ENCODE results near the gene MMADHC.

Gene MMADHC

DNA sequence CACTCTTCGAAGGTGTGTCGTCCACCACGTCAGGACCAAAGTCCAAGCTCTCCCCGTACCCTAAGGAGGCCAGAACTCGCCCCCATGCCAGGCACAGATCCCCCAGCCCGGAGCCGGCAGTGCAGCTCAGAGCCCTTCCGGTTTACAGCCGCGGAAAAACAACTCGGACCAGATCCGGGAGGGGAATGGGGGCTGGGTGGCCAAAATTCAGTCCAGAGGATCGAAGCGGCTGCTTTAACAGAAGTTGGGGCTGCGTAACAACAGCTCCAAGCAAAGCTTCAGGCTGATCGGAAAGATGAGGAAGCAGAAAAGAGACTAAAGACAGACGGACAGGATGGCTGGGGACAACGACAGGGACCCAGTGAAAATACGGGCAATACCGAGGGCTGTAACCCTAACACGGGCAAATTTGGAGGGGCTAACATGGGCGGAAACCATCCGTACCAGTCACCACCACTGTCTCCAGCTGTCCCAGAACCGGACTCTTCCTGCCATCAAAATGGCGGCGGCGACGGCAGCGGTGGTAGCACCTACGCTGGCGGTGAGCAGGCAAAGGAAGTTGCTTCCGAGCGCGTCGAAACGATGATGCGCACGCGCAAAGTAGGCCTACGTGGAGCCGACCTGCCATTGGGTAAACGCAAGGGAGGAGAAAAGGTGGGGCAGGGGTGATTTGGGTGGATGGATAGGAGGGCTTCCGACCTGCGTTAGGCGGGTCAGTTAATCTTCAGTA, at the start of gene MMADHC:
Gene MMADHC (minus strand): TSS at position 556 of the 730 bp plus-strand sequence. CDS start 678 bp downstream, outside the sequence.
- DNase-seq (ENCODE audit: low spot score): peak; percentile 88

DNA sequence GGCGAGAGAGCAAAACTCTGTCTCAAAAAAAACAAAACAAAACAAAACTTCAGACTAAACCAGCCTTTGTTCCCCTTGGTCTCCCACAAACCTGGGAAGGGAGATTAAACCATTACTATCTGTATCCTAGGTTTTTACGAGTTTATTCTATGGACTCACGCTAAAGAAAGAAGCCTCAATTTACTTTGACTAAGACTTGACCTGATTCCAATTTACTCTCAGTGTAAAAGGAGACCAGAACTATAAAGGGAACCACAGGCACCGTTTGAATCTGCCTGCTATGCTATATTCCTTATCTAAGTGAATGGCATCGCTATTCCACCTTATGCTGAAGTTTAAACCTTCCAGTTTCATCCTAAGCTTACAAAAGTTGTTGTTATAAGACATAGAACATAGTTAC, 46.5 kb upstream of the MMADHC start:
- DNase-seq (ENCODE audit: low spot score): no peak

DNA sequence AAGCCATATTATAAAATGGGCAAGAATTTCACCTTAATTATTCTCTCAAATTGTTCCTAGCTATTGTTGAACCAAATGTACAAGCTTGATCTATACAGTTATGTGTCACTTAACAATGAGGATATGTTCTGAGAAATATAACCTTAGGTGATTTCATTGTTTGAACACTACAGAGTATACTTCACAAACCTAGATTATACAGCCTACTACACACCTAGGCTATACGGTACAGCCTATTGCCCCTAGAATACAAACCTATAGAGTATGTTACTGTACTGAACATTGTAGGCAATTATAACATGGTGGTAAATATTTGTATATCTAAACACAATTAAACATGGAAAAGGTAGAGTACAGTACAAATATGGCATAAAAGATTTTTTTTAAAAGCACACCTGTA, 42.9 kb upstream of the MMADHC start:
- no peak for DNase-seq (ENCODE audit: low spot score)

DNA sequence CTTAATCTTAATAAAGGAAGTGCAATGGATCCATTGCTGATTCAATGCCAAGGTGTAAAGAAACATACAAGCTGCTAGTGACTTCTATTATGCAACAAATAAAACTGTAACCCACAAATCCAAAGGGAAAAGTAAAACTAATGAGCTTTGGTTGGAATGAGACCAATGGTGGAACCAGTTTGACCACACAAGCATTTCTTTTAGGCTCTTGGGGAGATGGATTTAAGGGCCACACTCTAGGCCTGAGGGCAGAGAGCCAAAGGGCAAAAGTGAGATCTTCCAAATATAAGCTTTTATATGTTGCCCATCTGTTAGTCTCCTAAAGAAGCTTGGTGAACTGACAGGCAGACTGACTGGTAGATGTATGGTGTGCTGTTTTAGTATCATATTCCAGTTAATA, 41.5 kb upstream of the MMADHC start:
- no peak for DNase-seq (ENCODE audit: low spot score)

DNA sequence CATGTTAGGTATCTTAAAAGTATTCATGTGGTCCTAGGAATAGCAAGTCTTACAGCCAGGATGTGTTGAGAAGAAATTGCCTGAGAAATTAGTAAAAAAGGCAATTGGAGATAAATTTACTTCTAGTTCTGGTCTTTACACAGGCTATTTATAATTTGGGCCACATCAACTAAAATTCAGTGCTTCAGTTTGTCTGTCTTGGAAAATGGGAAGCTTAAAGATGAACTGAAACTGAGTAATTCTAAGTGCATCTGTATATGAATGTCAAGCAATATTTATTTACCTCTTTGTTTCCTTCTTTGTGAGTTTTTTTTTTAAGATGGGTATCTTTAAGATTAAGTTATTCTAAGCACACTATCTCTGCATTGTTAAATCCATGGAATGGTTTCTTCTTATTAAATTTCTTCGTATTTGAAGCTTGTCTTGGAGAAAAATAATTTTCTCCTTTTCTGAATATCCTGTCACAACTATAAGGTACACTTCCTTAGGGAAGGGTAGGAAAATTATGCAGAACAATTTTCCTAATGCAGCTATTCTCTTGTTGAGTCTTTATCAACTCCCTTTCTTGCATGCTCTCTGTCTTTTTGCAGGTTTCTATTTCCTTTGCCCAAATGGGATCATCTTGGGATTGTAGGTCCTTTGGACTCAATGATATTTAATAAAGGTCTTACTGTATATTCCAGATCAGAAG, 39.7 kb upstream of the MMADHC start:
- no peak for DNase-seq (ENCODE audit: low spot score)

DNA sequence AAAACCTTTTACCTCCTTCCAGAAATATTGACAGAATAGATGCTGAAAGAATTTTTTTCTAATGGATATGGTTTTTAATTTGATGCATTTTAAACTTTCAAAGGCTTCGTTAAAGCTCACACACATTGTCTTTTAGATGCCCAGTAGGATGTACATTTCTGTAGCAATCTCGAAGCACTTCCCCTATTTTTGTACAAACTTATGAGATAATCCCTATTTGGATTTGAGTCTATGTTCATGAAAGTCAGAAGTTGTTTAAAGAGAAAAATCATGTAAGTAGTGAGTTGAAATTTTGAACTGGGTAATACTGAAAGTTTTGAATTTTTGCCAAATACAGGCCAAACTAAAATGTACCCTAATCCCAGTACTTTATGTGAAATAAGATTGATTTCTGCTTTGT, 38.1 kb upstream of the MMADHC start:
- no peak for DNase-seq (ENCODE audit: low spot score)

DNA sequence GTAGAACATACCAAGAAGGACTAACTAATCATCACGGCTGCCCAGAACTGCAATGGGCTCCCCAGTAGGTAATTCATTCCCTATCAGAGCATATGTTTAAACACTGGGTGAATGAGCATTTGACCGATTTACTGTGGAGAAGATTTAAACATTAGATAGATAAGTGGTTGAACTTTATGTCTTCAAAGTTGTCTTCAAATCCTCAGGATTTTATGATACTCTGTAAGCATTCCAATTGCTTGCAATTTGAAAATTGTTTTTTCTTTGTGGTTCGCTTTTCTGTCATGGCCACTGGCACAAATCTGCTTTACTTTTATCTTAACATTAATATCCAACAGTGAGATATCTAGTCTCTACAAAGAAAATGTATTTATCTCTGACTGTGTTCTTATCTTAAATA, 37.7 kb upstream of the MMADHC start:
- no peak for DNase-seq (ENCODE audit: low spot score)

DNA sequence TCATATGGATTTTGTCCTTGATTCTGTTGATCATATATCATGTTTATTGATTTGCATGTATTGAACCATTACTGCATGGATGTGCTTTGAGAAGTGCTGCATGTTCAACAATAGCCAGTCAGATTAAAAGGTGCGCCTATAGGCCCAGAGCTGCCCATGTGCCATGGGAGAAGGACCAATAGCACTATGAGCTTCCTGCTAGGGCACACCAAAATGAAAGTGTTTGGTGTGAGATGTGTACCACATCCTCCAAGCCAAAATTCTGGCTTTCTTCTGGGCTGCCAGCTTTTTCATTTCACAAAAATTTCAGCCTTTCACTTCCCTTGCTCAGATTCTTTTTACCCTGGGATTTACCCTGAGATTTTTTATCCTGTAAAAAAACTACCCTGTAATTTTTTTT, 34.8 kb upstream of the MMADHC start:
- DNase-seq (ENCODE audit: low spot score): no peak

DNA sequence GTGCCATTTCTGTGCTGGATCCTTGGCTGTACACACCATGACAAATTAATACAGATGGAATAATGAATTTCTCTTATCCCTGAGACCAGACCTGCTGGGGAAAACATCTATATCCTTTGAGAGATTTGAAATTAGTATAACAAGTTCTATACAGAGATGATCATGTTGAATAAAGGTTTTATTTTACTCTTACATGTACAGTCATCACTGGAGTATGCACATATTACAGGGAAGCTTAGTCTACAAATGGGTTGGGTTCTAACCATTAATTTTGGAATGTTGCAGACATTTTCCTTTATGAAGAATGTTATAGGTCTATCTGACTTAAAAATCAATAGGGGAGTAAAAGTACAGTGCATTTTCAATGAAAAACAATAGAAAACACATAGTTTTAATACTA, 29.9 kb upstream of the MMADHC start:
- DNase-seq (ENCODE audit: low spot score): no peak

DNA sequence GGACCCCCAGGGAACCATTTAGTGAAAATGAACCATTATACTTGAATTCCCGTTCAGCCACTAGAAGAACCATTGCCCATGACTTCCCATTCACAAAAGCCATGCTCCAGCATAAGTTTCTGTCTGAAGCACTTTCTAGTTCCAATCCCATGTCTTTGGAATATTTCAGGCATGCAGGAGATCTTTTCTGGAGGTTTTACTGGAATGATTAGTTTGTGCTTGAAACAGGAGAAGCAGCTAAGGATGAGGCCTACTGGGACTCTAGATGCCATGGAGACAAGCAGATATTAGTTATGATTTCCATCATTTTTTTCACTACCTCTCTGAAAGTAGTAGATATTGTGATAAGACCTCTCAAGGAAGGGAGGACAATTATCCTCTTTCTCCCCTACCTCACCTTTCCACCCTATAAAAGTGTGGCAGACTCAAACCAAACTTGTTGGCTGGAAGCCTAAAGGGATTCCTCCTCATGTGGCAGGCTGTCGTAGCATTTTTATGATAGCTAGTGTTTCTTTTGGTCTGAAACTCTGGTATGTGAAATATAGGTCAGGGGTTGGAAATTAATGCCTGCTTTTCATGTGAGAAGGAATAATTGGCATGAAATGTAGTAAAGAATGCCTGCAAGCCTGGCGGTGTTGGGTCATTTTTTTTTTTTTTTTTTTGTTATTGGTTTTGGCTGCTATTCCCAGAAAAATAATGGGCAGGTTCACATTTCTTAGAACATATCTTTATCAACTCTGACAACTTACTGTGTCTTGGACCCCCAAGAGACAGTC, 29.3 kb upstream of the MMADHC start:
- DNase-seq (ENCODE audit: low spot score): no peak

DNA sequence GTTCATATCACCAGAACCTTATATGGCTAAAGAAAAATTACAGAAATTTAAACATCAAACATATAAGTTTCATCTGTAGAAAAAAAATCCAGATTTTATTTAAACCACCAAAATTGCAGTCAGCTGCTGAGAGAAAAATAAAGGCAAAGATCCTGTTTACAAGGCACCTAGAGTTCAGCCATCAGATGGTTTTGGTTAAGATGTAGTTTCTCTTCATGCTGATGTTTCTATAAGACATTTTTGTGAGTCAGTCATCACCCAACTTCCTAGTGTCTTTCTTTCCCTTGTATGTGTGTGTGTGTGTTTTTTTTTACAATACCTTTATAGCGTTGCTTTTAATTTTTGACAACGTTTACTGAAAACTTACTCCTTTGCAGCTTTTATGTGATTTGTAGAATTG, 26.1 kb upstream of the MMADHC start:
- no peak for DNase-seq (ENCODE audit: low spot score)

DNA sequence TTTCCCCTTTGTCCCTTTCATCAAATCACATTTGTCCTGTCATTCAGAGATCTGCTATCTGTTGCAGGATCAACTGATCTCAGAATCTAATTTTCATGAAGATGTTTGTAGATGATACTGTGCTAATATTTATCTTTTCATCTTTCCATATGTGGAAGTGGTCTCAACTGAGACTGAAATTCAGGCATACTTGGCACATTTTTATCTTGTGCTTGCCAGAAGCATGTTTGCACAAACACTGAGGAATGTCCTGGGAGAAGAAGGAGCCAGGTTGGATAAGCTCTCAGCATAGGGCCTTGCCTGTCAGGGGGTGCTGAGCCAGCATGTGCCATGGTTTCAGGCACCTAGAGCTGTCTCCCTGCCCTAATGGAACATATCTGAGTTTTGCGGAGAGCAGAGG, 24.5 kb upstream of the MMADHC start:
- DNase-seq (ENCODE audit: low spot score): no peak

DNA sequence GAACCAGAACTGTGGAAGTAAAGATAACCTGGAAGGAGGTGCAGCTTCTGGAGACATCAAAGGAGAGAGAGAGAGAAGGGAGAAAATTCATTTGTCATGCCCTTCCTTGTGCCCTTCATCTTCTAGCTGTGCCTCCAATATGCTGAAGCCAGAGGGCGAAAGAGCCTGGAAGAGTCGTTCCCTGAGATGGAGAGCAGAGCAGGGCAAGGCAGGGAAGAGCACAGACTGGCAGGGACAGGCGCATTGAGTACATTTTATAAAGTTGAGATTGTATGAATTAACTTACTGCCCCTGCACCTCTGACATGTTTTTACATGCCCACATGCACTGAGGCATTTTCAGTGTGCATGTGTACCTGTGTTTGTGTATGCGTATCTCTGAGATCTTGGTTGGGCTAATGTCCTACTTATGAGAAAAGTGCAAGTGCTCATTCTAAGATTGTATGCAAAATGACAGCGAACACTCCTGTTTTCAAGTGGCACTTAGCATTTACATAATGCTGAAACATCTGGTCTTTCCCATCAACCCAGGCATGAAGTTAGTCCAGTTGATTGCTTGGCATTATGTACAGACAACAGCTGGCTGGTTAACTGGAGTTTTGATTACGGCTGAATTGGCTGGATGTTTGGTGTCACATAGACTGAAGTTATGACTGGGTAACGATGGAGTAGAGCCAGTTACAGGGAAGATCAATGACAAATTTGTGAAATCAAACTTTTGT, 23.7 kb upstream of the MMADHC start:
- DNase-seq (ENCODE audit: low spot score): no peak

DNA sequence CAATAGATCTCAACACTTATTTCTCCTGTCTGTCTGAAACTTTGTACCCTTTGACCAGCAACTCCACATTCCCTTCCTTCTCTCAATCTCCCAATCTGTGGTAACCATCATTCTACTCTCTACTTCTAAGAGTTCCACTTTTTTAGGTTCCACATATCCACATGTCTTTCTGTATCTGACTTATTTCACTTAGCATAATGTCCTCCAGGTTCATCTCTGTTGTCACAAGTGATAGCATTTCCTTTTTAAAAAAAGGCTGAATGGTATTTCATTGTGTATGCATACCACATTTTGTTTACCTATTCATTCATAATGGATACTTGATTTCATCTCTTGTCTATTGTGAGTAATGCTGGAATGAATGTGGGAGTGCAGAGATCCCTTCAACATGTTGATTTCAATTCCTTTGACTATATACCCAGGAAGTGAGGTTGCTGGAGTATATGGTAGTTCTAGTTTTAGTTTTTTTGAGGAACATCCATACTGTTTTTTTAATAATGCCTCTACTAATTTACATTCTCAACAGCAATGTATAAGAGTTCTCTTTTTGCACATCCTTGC, 18.8 kb upstream of the MMADHC start:
- no peak for DNase-seq (ENCODE audit: low spot score)

DNA sequence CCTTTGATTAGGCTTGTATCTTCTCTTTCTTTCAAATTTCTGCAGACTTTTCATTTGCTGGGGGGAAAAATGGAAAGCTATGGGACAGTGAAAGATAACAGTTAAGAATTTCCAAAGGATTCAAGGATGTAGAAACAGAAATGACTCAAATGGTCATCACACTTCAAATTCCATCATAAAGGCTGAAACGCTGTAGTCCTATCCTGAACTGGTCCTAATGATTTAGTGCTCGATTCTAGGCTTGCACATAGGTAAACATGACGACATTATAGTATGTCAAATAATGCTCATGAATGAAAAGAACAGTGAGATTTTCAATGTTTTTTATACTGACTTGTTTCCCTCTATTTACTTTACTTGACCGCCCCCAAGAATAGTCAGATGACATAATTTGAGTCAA, 15.7 kb upstream of the MMADHC start:
- DNase-seq (ENCODE audit: low spot score): no peak

DNA sequence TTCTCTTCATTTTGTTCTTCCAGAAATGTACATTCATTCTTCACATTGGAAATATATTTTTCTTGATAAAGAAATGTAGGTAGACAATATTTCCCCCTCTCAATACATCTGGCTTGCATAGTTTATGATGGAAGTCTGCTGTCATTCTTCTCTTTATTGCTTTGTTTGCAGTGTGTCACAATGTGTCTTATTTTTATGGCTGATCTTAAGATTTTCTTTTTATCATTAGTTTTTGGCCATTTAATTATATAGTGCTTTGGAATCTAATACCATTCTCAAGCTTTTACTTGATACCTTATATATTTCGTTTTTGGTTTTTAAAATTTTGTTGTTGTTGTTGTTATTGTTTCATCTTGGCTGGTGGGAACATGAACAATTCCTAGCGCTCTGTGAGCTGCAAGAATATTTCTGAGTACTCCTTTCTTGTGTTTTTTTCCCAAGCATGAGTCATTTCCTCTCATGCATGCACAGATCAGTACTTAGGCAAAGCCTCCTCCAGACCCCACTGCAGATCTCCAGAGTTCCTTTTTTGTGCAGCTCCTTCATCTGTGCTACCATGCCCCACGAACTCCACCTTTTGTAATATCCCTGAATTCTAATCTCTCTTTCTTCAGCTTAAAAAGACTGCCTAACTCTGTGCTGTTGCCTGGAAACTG, 13.7 kb upstream of the MMADHC start:
- no peak for DNase-seq (ENCODE audit: low spot score)

DNA sequence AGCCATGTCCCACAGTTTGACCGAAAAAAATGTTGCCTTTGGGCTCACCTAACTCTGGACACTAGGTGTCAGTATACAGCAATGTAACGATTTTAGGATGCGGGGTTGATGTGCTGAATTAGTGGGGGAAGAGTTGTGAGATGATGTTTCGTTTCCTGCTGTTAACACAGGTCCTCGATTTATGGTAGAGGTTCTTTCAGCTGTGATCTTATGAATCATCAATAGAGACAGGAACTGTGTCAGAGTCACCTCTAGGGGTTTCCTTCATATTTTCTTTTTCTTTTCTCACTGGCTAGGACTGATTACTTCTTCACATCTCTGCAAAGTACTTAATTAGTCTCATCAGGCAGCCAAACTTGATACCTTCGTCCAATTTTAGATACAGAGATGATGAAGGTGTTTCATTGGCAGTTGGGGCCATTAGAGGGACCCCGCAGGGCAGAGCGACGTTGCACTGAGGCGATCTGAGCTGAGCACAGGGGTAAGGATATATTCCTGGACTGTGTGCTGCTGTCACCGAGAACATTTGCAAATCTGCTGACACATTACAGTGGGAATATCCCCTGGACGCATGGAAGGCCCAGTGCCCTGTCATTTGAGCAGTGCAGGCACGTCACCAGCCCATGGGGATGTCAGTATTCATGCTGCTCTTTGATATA, 10.2 kb upstream of the MMADHC start:
- DNase-seq (ENCODE audit: low spot score): peak; percentile 58

DNA sequence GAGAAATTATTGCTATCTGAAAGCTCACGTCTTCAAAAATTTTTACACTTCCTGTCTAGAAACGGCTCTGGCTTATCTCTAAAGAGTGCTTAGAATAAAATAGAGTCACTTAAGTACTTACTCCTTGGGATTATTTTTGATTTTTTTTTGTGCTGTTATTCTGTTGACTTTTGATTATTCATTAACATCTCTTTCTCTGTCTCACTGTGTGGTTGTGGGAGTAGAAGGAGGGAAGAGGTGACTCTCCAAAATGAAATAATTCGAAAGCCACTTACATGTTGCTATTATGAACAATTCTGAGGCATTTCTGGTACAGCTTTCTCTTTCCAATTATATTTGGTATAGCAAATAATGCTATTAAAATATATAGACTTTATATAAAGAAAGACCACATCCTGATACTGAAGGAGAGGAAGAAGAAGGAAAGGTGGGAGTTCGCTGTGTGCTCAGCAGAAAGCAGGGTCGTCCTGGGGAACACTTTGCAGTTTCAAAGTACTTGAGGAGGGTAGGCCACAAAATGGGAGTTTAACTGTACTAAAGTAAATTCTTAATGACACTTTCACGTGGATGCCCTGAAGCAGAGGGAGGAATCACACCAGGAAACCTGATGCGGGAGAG, 9.6 kb upstream of the MMADHC start:
- DNase-seq (ENCODE audit: low spot score): no peak

DNA sequence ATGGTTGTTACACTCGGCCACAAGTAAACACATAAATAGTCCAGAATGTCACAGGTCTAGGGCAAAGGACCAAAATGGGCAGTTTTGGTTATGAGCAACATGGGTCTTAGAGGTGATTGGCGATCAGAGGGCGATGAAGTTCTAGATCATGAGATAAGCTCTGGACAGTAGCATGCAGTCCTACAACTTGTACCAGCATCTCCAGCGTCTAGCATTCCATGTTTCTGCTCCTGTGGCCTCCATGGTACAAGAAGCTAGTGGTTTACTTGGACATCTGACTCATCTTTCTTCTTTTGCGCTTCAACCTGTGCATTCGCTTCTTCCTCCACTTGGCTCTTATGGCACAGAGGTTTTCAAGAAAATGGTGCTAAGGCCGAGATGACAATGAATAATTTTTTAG, 8.9 kb upstream of the MMADHC start:
- no peak for DNase-seq (ENCODE audit: low spot score)

Measured in globus pallidus (tissue), 1 donor.